ENCODE results near the gene STEAP1B.

DNA sequence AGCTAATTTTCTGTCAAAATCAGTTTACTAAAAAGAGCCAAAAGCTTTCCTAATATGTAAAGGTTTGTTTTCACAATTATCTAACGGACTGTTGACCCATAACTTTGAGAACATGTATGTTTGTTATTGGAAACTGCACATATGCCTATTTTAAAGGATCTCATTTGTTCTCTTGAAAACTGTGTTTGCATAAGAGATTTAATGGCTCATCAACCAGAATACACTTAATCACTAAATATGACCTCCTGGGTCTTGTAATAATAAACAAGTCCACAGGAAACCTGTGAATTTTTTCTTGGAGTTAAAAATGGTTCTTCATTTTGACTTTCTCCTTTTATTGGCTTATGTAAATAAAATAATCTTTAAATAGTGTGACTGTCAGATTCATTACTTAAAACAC lies 48.3 kb upstream of the STEAP1B start:
- TF ChIP-seq, protein P1, sequence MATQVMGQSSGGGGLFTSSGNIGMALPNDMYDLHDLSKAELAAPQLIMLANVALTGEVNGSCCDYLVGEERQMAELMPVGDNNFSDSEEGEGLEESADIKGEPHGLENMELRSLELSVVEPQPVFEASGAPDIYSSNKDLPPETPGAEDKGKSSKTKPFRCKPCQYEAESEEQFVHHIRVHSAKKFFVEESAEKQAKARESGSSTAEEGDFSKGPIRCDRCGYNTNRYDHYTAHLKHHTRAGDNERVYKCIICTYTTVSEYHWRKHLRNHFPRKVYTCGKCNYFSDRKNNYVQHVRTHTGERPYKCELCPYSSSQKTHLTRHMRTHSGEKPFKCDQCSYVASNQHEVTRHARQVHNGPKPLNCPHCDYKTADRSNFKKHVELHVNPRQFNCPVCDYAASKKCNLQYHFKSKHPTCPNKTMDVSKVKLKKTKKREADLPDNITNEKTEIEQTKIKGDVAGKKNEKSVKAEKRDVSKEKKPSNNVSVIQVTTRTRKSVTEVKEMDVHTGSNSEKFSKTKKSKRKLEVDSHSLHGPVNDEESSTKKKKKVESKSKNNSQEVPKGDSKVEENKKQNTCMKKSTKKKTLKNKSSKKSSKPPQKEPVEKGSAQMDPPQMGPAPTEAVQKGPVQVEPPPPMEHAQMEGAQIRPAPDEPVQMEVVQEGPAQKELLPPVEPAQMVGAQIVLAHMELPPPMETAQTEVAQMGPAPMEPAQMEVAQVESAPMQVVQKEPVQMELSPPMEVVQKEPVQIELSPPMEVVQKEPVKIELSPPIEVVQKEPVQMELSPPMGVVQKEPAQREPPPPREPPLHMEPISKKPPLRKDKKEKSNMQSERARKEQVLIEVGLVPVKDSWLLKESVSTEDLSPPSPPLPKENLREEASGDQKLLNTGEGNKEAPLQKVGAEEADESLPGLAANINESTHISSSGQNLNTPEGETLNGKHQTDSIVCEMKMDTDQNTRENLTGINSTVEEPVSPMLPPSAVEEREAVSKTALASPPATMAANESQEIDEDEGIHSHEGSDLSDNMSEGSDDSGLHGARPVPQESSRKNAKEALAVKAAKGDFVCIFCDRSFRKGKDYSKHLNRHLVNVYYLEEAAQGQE (IDR thresholded peaks at IDR 0.05; ENCODE audit: low read depth) = no peak
- no peak for TF ChIP-seq CREB1 (IDR thresholded peaks at IDR 0.05; ENCODE audit: low read depth)
- no peak for TF ChIP-seq RAD21 (IDR thresholded peaks at IDR 0.05; ENCODE audit: low read depth)
- TF ChIP-seq EP300 (IDR thresholded peaks at IDR 0.05; ENCODE audit: borderline replicate concordance) = no peak
- TF ChIP-seq, protein P2, sequence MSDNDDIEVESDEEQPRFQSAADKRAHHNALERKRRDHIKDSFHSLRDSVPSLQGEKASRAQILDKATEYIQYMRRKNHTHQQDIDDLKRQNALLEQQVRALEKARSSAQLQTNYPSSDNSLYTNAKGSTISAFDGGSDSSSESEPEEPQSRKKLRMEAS (IDR thresholded peaks at IDR 0.05) = no peak
- TF ChIP-seq TCF12 (IDR thresholded peaks at IDR 0.05; ENCODE audit: low read depth) = no peak
- no peak for TF ChIP-seq NFIC (IDR thresholded peaks at IDR 0.05)
- TF ChIP-seq TAF1 (IDR thresholded peaks at IDR 0.05; ENCODE audit: low read depth) = no peak
- no peak for TF ChIP-seq EGR1 (IDR thresholded peaks at IDR 0.05)

Measured in Ishikawa (cell line).